ENCODE data around the gene MYOZ3.

- no peak for TF ChIP-seq RCOR1 (IDR thresholded peaks at IDR 0.05; ENCODE audit: low read length)
- TF ChIP-seq CTCF (IDR thresholded peaks at IDR 0.05) = no peak
- no peak for TF ChIP-seq POLR2AphosphoS5 (IDR thresholded peaks at IDR 0.05; ENCODE audit: low read depth, low read length)
- no peak for TF ChIP-seq MAX (IDR thresholded peaks at IDR 0.05; ENCODE audit: low read depth)
- TF ChIP-seq MXI1 (IDR thresholded peaks at IDR 0.05; ENCODE audit: low read depth, low read length) = no peak
- TF ChIP-seq TAF1 (IDR thresholded peaks at IDR 0.05; ENCODE audit: borderline replicate concordance, low read depth, low read length) = no peak
- TF ChIP-seq RAD21 (IDR thresholded peaks at IDR 0.05; ENCODE audit: low read length) = no peak
- TF ChIP-seq CHD2 (IDR thresholded peaks at IDR 0.05; ENCODE audit: low read length, partially characterized antibody) = no peak
- TF ChIP-seq SMC3 (IDR thresholded peaks at IDR 0.05; ENCODE audit: low read depth, low read length) = no peak
- no peak for TF ChIP-seq EP300 (IDR thresholded peaks at IDR 0.05; ENCODE audit: borderline replicate concordance in 1 of 2, low read depth in 1 of 2, low read length in 1 of 2)
Observed at GRCh38 chr5:150658121-150658520, 2.9 kb upstream of the MYOZ3 start.
